Astrocyte (in vitro differentiated cells and primary cell): ENCODE data around the gene RBM19. TPM values are rescaled to one million over a fixed set of nuclear protein-coding genes. Genes with fewer than 3 reads are reported as not detected.

Experiments used
- DNase-seq: peaks from one replicate; pipeline ENCODE4 v3.0.0-alpha.2; 2010; ENCODE audit warnings: low read depth
- FAIRE-seq: peaks from 2 replicates; lab custom pipeline; 2011; peaks lifted over from hg19 to GRCh38; lab: Jason Lieb, UNC
- H2AFZ ChIP-seq: 2 replicates; pipeline ENCODE4 v1.6.0; 2012; ENCODE audit warnings: low read depth, low read length, inconsistent platforms
- H3K27ac ChIP-seq: 2 replicates; pipeline ENCODE4 v1.5.1; 2011; ENCODE audit warnings: low read depth, low read length, inconsistent platforms
- H3K27me3 ChIP-seq: 2 replicates; pipeline ENCODE4 v1.6.0; 2011; ENCODE audit warnings: low read length, inconsistent platforms; ENCODE audit not compliant: insufficient read depth
- H3K36me3 ChIP-seq: 2 replicates; pipeline ENCODE4 v1.5.1; 2011; ENCODE audit warnings: low read length, inconsistent platforms; ENCODE audit not compliant: insufficient read depth
- H3K4me1 ChIP-seq: 2 replicates; pipeline ENCODE4 v1.5.1; 2011; ENCODE audit warnings: low read length, inconsistent platforms; ENCODE audit not compliant: insufficient read depth
- H3K4me2 ChIP-seq: 2 replicates; pipeline ENCODE4 v1.6.0; 2012; ENCODE audit warnings: low read length, inconsistent platforms
- H3K4me3 ChIP-seq: 2 replicates; pipeline ENCODE4 v1.5.1; 2011; ENCODE audit warnings: low read depth, mild to moderate bottlenecking, low read length, inconsistent platforms; ENCODE audit not compliant: insufficient read depth
- H3K79me2 ChIP-seq: 2 replicates; pipeline ENCODE4 v1.6.0; 2012; ENCODE audit warnings: mild to moderate bottlenecking, low read length, inconsistent platforms; ENCODE audit not compliant: insufficient read depth
- H3K9ac ChIP-seq: 2 replicates; pipeline ENCODE4 v1.6.0; 2012; ENCODE audit warnings: mild to moderate bottlenecking, low read length, inconsistent platforms
- H3K9me3 ChIP-seq: 2 replicates; pipeline ENCODE4 v1.5.1; 2012; ENCODE audit warnings: low read depth, mild to moderate bottlenecking, low read length, inconsistent platforms; ENCODE audit not compliant: insufficient read depth
- H4K20me1 ChIP-seq: 2 replicates; pipeline ENCODE4 v1.6.0; 2012; ENCODE audit warnings: low read length, inconsistent platforms; ENCODE audit not compliant: insufficient read depth
- H3K27ac Mint-ChIP-seq: one replicate; pipeline ENCODE4 v1.8.0; 2021; ENCODE audit warnings: mild to moderate bottlenecking, mixed read lengths; ENCODE audit not compliant: unreplicated experiment
- H3K27me3 Mint-ChIP-seq: one replicate; pipeline ENCODE4 v1.8.0; 2021; ENCODE audit warnings: low read depth, mixed read lengths; ENCODE audit not compliant: unreplicated experiment
- H3K36me3 Mint-ChIP-seq: one replicate; pipeline ENCODE4 v1.8.0; 2021; ENCODE audit warnings: low read depth, mixed read lengths; ENCODE audit not compliant: unreplicated experiment
- H3K4me1 Mint-ChIP-seq: one replicate; pipeline ENCODE4 v1.8.0; 2021; ENCODE audit warnings: low read depth, mixed read lengths; ENCODE audit not compliant: unreplicated experiment
- H3K4me3 Mint-ChIP-seq: one replicate; pipeline ENCODE4 v1.8.0; 2021; ENCODE audit warnings: mild to moderate bottlenecking, moderate library complexity, mixed read lengths; ENCODE audit not compliant: unreplicated experiment
- H3K9me3 Mint-ChIP-seq: one replicate; pipeline ENCODE4 v1.8.0; 2021; ENCODE audit warnings: mild to moderate bottlenecking, mixed read lengths; ENCODE audit not compliant: unreplicated experiment
- EZH2 ChIP-seq: IDR thresholded peaks from 2 replicates; pipeline ENCODE4 v1.6.1; 2012; ENCODE audit warnings: mild to moderate bottlenecking, low read length, inconsistent platforms; ENCODE audit not compliant: insufficient read depth
- total RNA-seq: library from RNA; stranded (reverse); gene quantifications from 2 replicates; pipeline ENCODE4 v1.2.1, GENCODE V29; 2021
- TF ChIP-seq, protein P1 (sequence below): IDR thresholded peaks from 2 replicates; pipeline ENCODE4 v1.5.1; 2011; ENCODE audit warnings: low read depth, mild to moderate bottlenecking, inconsistent platforms, low read length, moderate library complexity; ENCODE audit not compliant: insufficient read depth

The RBM19 gene
- total RNA-seq, 1 donor from 2014 or later, result 32.3 TPM

DNA sequence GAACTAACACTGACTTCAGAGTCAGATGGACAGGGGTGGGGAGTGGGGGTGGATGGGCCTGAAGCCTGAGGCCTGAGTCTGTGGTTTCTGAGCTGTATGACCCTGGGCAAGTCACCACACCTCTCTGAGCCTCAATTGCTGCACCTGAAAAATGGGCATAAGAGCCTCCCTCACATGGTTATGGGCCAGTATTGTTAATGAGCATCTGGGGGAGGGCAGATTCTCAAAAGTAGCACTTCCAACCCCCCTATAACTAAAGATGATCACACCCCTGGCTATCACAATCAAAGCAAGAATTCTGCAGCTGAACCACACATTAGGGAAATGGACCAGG lies 168.6 kb downstream of the RBM19 start:
- H3K36me3 Mint-ChIP-seq, result no peaks in the 10 kb centered on the region

DNA sequence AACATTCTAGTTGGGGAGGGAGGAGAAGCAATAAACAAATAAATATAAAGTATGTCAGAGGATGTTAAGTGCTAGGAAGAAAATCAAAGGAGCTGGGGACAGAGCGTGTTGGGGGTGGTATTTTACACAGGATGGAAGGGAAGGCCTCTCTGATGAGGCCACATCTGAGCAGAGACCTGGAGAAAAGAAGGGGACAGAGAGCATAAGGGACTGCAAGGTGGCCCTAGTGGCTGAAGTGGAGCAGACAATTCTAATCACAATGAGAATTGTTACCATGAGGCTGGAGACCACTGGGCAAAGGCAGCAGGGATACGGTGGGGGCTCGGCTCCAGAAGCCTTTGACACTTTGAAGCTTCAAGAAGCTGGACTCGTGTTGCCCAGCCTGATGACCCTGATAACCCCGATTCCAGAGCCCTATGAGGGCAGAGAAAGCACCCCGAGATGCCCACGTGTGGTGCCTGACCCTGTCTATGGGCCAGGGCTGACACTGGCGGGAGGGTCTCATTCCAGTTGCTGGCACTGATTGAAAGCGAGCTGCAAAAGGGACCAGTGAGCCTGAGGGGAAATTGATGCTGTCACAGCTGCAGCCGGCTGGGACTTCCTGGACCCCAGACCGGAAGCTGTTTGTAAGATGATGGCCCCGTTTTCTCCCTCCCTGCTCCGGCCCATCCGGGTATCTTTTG lies 169.1 kb downstream of the RBM19 start:
- no peak for DNase-seq
- H3K9me3 ChIP-seq, result no peaks in the 10 kb centered on the region
- no peak overlapping the region for H3K9ac ChIP-seq
- no peak overlapping the region for H3K27ac Mint-ChIP-seq
- H3K27me3 Mint-ChIP-seq, result peaks cover 49% of the 10 kb centered on the region
- H3K9me3 Mint-ChIP-seq, result no peaks in the 10 kb centered on the region
- H3K27me3 ChIP-seq, result peaks cover 14% of the 10 kb centered on the region
- no peak overlapping the region for H3K4me3 Mint-ChIP-seq
- no peaks in the 10 kb centered on the region for H3K4me1 ChIP-seq
- H4K20me1 ChIP-seq, result no peaks in the 10 kb centered on the region
- no peak for FAIRE-seq
- H3K27ac ChIP-seq, result no peak overlapping the region
- H3K4me3 ChIP-seq, result no peak overlapping the region
- no peaks in the 10 kb centered on the region for H3K4me1 Mint-ChIP-seq
- no peaks in the 10 kb centered on the region for H3K36me3 ChIP-seq
- H3K79me2 ChIP-seq, result no peaks in the 10 kb centered on the region
- H3K4me2 ChIP-seq, result no peak overlapping the region
- no peak overlapping the region for H2AFZ ChIP-seq
- H3K36me3 Mint-ChIP-seq, result no peaks in the 10 kb centered on the region
- TF ChIP-seq EZH2, result no peak
- TF ChIP-seq, protein P1, sequence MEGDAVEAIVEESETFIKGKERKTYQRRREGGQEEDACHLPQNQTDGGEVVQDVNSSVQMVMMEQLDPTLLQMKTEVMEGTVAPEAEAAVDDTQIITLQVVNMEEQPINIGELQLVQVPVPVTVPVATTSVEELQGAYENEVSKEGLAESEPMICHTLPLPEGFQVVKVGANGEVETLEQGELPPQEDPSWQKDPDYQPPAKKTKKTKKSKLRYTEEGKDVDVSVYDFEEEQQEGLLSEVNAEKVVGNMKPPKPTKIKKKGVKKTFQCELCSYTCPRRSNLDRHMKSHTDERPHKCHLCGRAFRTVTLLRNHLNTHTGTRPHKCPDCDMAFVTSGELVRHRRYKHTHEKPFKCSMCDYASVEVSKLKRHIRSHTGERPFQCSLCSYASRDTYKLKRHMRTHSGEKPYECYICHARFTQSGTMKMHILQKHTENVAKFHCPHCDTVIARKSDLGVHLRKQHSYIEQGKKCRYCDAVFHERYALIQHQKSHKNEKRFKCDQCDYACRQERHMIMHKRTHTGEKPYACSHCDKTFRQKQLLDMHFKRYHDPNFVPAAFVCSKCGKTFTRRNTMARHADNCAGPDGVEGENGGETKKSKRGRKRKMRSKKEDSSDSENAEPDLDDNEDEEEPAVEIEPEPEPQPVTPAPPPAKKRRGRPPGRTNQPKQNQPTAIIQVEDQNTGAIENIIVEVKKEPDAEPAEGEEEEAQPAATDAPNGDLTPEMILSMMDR, result no peak

More for the DNA sequence above, 168.6 kb downstream of the RBM19 start:
- Histone ChIP-seq H3K4me3 (no peak overlapping the region), H3K4me2 (no peak overlapping the region), H4K20me1 (no peaks in the 10 kb centered on the region), H3K27ac (no peak overlapping the region), H3K79me2 (no peaks in the 10 kb centered on the region), H3K9me3 (no peaks in the 10 kb centered on the region), H3K4me1 (no peaks in the 10 kb centered on the region), H3K9ac (no peak overlapping the region), H2AFZ (no peak overlapping the region), H3K36me3 (no peaks in the 10 kb centered on the region), H3K27me3 (peaks cover 14% of the 10 kb centered on the region)
- FAIRE-seq (no peak), DNase-seq (no peak)
- H3K4me1 Mint-ChIP-seq, result no peaks in the 10 kb centered on the region
- TF ChIP-seq, protein P1, result no peak
- TF ChIP-seq EZH2, result no peak
- no peaks in the 10 kb centered on the region for H3K9me3 Mint-ChIP-seq
- H3K4me3 Mint-ChIP-seq, result no peak overlapping the region
- no peak overlapping the region for H3K27ac Mint-ChIP-seq
- H3K27me3 Mint-ChIP-seq, result peaks cover 52% of the 10 kb centered on the region

DNA sequence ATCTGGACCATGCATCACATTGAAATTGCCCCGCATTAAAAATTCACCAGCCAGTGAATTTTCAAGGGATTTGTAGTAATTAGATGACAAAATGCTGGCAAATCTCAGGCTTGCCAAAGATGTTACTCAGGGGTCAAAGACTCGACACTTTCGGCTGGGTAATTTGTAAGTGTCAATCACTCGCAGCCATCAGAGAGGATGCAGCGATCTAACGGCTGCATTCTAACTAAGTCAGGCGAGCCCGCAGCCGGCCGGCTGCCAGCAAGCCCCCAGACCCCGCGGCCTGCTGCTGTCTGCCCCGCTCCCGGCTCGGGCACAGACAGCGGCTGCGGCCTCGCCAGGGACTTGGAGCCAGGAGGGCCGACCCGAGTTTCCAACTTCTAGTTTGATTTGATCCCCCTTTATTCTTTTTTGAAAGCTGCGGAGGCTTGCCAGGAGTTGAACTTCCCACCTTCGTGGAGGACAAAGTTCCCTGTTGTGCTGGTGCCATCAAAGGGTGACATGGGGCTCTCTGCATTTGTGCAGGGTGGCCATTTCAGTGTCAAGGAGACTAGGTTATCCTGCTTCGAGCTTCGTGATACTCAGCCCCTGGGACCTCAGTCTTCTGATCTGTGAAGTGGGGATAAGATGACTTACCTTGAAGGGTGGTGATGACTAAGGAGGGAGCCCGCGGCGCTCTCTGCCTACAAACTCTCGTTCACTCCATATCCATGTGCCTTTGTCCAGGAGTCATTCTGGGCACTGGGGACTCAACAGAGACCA lies 169.9 kb downstream of the RBM19 start:
- H3K79me2 ChIP-seq, result no peaks in the 10 kb centered on the region
- Mint-ChIP-seq H3K27ac (no peak overlapping the region), H3K9me3 (no peaks in the 10 kb centered on the region), H3K4me3 (no peak overlapping the region), H3K27me3 (peaks cover 45% of the 10 kb centered on the region), H3K36me3 (no peaks in the 10 kb centered on the region), H3K4me1 (no peaks in the 10 kb centered on the region)
- H3K4me2 ChIP-seq, result no peak overlapping the region
- no peaks in the 10 kb centered on the region for H3K4me1 ChIP-seq
- no peaks in the 10 kb centered on the region for H3K36me3 ChIP-seq
- FAIRE-seq (no peak), DNase-seq (no peak)
- peaks cover 14% of the 10 kb centered on the region for H3K27me3 ChIP-seq
- H3K4me3 ChIP-seq, result no peak overlapping the region
- H3K9ac ChIP-seq, result no peak overlapping the region
- TF ChIP-seq, protein P1, result no peak
- TF ChIP-seq EZH2, result no peak
- no peaks in the 10 kb centered on the region for H4K20me1 ChIP-seq
- H2AFZ ChIP-seq, result no peak overlapping the region
- no peaks in the 10 kb centered on the region for H3K9me3 ChIP-seq
- no peak overlapping the region for H3K27ac ChIP-seq
